GM19324 (cell line): ENCODE data around the gene KRT12.
A peak's percentile ranks its signal among the peaks of the same experiment; 100 is the strongest.
"Not testable (repeated sequence)": the region's sequence is repeated elsewhere in the genome, so short reads cannot be mapped to it uniquely, and the experiment has no call there.

Experiments used
- ATAC-seq: cut with Tn5 transposase; IDR thresholded peaks from one replicate; pipeline ENCODE4 v1.9.1; 2021; ENCODE audit warnings: mild to moderate bottlenecking, moderate library complexity; ENCODE audit not compliant: unreplicated experiment, low FRiP score

The KRT12 gene

DNA sequence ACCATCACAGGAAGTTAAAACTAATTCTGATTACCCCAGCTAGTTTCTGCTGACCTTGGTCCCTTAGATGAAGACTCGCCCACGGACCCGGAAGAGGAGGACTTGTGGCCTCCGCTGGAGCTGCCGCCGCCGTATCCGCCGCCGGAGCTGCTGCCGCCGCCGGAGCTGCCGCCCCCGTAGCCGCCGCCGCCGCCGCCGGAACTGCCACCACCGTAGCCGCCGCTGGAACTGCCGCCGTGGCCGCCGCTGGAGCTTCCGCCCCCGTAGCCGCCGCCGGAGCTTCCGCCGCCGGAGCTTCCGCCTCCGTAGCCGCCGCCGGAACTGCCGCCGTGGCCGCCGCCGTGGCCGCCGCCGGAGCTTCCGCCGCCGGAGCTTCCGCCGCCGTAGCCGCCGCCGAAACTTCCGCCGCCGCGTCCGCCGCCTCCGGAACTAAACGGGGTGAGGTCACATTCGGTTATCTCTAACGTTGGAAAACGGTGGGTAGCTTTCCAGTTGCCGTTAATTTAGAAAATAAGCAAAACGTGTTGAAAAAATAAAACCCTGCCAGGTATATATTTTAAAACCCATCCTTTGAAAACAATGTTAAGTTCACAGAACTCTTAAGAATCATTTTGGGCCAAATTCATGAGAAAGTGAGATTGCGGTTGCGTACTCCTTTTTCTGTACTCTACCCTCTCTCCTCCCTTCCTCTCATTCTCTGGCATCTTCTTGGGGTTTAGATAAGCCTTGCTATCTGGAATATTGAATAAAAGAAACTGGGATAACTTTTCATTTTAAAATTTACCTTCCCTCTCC lies 48.1 kb downstream of the KRT12 start:
- peak; percentile 96 for ATAC-seq

DNA sequence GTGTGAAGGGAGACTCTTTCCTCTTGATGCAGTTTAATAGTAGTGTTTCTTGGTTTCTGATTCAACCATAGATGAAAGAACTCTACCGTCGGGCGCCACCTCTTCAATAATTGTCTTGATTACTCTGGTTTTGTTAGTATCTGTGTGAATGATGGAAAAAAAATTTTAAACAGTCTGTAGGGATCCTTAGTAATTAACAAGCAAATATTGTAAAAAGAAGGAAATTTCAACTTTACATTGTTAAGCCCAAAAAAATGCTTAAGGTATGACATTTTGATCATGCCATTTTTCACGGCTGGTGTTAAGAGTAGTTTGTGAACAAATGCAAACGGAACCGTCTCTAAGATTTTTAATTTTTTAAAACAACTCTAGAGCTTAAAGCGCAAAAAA lies 48.7 kb downstream of the KRT12 start:
- peak; percentile 7 for ATAC-seq

DNA sequence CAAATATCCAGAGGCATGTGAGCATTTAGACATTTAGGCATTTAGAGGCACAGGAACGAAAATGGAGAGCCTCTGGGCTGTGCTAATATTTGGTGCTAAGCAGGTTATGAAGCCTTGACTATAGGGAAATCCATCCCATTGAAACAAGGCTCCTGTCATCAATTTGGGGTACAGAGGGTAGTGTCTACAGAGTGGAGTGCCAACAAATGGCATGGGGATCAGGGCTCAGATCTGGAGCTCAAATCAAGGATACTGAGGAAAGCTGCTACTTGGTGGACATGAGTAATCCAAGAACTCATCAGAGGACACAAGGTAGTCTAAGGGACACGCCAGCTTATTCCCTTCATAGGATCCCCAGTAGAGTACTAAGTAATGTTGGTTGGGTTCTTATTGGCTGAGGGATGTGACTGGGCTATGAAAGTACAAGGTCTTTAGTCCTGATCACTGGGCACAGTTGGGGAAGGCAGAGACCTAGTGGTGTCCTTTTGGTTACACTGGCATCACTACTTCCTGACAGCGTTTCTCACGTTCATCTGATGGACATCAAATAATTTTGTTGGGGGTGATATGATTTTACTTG lies 49.8 kb downstream of the KRT12 start:
- no peak for ATAC-seq

DNA sequence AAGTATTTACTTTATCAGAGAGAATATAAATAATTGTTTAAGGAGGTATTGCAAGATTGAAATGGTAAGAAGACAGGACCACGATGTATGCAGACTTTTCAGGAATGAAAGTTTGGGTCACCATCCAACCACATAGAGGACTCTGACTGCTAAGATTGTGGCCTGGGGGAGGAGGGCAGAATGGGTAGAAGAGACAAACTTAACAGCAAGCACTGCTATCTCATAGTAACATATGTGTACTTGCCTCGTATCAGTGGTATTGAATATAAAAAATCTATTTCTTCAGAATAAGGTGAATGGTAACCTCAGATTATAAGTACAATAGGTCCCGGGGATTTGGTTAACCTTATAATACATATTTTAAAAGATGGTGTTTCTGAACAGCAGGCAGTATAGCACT lies 50.5 kb downstream of the KRT12 start:
- ATAC-seq, result no peak

DNA sequence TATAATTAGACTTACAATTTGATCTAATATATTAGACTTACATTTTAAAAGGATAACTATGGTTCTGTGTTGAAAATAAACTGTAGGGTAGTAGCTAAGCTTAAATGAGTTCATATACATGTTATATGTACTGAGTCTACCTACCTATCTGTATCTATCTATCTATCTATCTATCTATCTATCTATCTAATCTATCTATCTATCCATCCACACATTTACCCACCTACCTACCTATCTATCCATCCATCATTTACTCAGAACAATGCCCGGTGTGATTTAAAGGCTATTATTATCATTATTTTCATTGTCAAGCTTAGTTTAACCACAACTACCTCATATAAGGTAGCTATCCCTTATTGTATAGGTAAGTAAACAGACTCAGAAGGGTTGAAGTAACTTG lies 51.6 kb downstream of the KRT12 start:
- no peak for ATAC-seq

DNA sequence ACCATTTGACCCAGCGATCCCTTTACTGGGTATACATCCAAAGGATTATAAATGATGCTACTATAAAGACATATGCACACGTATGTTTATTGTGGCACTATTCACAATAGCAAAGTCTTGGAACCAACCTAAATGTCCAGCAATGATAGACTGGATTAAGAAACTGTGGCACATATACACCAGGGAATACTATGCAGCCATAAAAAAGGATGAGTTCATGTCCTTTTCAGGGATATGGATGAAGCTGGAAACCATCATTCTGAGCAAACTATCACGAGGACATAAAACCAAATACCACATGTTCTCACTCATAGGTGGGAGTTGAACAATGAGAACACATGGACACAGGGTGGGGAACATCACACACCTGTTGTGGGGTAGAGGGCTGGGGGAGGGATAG lies 52.4 kb downstream of the KRT12 start:
- not testable (repeated sequence) for ATAC-seq

DNA sequence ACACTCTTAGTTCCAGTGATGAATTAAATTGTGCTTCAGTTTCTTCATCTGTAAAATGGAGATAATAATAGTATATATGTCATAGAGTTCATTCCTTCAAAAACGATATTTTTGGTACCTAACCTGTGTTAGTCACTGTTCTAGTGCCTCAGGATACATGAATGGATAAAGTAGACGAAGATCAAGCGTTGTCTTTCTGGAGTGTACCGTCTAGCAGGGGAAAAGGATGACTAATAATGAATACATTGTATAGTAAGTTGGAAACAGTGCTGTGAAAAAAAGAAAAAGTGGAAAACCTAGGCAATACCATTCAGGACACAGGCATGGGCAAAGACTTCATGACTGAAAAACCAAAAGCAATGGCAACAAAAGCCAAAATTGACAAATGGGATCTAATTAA lies 53.2 kb downstream of the KRT12 start:
- no peak for ATAC-seq

DNA sequence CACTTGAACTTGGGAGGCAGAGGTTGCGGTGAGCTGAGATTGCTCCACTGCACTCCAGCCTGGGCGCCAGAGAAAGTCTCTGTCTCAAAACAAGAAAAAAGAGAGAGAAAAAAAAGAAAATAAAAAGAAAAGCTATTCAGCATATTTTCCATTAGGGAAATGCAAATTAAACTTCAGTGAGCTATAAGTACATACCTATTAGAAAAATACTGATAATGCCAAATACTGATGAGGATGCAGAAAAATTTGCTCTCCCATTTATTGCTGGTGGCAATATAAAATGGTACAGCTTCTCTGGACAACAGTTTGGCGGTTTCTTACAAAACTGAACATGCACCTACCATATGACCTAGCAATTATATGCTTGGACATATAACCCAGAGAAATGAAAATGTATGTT lies 54.4 kb downstream of the KRT12 start:
- no peak for ATAC-seq
